Measurements from ENCODE around the gene COL4A2.

The COL4A2 gene

DNA sequence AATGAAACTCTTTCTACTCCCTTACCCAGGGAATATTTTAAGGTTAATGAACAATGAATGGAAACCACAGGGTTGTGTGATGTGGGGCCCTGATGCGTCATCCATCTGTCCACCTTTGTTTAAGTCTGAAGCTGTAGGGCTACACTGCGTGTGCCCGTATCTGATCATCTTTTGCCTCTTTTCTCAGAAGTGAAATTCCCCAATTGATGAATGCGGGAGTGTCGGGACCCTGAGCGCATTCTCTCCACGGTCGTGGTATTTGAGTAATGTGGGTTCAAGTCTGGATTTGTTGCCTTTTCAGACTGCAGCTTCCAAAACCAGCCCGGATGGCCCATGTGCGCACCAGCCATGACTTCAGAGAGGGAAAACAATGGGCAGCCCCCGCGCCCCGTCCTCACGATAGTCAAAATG lies 112.3 kb downstream of the COL4A2 start:
- DNase-seq (ENCODE audit: low spot score), result peak; percentile 27

DNA sequence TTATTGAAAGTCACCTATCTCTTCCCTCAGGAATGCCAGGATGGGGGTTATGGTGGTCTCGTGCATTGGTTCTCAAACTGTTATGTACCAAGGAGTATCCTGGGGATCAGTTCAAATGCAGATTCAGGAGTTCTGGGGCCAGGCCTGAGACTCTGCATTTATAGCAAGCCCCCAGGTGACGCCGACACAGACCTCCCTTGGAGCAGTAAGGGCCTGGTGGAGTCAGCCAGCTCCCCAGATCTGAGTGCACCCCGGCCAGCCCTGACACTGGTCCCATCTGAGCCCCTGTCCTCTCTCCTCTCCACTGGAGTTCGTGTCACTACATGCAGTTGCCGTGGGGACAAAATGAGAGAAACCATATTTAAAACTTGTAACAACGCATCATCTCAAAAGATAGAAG lies 112.9 kb downstream of the COL4A2 start:
- no peak for DNase-seq (ENCODE audit: low spot score)

DNA sequence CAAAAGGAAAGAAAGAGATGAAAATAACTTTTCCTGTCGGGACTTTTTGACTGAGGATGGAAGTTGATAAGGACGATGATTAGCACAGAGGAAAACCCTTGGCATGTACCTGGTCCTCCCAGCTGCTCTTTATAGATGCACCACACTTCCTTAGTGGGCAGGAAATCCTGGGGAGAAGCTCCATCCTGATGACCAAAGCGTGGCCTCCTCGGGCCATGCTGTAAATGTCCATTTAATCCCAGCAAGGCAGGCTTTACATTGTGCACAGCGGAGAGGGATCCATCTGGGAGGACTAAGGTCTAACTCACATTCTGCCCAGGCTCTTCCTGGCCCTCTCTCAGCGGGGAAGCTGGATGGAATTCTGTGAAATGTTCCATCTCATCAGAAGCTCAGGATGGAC lies 113.5 kb downstream of the COL4A2 start:
- no peak for DNase-seq (ENCODE audit: low spot score)

DNA sequence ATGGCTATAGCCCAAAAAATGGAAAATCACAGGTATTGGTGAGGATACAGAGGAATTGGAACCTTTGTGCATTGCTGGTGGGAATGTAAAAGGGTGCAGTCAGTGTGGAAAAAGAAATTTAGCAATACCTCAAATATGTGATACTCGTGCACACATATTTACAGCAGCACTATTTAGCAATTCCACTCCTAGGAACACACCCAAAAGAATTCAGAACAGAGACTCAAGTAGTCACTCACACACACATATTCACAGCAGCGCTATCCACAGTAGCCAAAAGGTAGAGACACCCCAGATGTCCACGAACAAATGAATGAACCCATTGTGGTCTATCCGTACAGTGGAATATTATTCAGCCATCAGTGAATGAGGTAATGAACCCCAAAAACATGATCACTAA lies 114.0 kb downstream of the COL4A2 start:
- DNase-seq (ENCODE audit: low spot score), result no peak

DNA sequence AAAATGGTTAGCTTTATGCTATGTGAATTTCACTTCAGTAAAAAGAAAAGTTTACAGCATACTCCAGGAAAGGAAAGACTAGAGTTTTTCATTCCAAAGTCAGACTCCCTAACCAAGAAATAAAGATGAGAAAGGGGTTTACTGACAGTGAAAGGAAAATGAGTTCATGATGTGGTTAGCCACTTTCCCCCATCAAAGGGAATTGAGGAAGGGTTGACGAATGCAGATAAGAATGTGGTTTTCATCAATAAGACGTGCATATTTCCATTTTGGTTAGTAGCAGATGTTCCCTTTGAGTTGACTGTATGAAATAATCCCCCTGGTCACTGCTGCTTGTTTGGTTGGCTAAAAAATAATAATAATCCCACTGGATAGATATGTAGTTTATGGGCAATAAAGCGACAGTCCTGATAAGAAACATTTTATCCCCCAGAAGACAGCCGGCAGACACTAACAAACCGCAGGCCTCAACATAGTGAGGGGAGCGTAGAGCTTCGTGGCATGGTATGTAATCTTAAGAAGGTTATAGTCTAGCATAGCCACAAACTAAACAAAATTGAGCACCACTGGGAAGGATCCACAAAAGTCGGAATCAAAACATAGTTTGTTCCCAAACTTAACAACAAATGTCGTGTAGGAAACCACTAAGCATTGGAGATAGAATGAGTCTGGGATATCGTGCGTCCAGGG lies 114.8 kb downstream of the COL4A2 start:
- DNase-seq (ENCODE audit: low spot score), result no peak

DNA sequence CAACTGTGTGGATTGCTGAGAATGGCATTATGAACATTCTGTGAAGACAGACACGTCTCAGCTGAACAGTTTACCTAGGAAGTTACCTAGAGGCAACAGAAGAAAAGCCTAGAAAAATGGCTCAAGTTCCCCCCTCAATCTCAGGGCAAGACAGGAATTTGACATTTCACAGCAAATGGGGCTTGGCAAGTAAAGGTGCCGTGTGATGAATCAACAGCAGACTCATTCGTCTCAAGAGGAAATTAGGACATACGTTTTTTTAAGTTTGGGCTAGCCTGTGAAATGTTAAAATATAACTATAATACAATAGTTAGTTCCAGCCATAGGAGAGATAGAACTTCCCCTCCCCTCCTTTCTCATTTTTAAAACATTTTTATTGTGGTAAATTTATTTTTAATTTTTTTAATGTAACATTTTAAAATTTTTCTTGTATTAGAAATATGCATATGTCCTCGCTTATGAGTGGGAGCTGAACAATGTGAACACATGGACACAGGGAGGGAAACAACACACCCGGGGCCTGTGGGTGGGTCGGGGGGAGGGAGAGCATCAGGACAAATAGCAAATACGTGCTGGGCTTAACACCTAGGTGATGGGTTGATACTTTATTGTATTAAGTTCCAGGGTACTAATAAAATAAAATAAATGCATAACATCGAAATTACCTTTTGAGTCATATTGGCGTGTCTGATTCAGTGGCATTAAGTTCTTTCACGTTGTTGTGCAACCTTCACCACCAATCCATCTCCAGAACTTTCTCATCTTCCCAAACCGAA lies 116.0 kb downstream of the COL4A2 start:
- no peak for DNase-seq (ENCODE audit: low spot score)

DNA sequence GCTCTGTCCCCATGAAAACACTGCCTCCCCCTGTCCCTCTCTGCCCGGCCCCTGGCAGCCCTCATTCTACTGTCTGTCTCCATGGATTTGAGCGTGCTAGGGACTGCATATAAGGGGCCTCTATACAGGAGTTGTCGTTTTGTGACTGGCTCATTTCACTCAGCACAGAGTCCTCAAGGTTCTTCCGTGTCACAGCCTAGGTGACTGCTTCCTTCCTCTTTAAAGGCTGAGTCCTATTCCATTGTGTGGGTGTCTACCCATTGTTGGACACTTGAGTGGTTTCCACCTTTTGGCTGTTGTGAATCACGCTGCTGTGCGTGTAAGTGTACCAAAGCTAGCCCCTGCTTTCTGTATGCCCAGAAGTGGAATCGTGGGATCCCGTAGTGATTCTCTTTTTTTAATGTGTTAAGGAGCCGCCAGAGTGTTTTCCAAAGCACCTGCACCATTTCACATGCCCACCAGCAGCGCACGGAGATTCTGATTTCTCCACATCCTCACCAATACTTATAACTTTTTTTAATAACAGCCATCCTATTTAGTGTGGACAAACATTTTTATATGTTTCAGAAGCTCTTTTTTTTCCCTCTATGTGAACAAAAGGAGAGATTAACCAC lies 116.7 kb downstream of the COL4A2 start:
- DNase-seq (ENCODE audit: low spot score), result peak; percentile 32

DNA sequence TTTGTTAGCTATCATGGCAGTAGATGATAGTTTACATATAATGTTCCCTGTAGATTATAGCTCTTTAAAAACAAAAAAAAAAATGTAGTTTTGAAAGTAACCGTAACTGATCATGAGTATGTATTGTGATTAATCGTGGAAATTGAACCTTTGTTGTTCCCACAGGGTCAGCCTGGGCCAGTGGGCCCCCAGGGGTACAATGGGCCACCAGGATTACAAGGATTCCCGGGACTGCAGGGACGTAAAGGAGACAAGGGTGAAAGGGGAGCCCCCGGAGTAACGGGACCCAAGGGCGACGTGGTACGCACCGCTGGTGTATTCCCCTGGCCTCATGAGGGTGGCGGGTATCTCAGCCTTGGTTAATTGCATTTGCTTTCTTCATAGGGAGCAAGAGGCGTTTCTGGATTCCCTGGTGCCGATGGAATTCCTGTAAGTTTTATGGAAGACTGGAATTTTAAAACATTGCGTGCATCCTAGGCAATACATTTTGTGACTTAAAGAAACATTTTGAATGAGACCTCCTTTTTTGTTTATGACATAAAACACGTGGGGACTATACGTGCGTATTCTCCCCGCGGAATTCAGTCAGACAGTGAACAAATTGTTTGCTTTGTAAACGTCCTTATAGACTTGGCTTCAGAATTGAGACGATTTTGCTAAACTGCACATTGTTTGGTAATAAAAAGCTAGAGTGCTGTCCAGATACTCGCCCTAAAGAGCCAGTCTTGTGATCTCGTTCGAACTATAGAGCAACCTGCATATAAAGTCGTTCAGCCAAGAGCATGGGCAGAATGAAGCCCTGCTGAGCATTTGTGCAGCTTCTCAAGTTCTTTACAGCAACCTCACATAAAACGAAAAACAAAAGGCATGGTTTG lies 117.7 kb downstream of the COL4A2 start:
- peak; percentile 15 for DNase-seq (ENCODE audit: low spot score)

DNA sequence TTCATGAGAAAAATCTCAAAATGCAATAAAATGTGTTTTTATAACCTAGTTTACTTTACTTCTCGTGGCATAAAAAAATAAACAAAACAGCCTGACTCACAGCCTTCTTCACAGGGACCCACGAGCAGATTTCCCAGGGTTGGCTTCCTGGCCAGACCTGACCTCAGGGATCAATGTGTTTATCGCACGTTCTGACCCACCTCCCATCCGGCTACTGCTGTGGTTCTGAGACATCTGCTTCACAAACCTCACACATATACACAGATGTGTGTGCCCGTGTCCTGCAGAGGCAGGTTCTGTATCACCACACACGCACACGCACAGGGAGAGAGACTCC lies 118.3 kb downstream of the COL4A2 start:
- no peak for DNase-seq (ENCODE audit: low spot score)

DNA sequence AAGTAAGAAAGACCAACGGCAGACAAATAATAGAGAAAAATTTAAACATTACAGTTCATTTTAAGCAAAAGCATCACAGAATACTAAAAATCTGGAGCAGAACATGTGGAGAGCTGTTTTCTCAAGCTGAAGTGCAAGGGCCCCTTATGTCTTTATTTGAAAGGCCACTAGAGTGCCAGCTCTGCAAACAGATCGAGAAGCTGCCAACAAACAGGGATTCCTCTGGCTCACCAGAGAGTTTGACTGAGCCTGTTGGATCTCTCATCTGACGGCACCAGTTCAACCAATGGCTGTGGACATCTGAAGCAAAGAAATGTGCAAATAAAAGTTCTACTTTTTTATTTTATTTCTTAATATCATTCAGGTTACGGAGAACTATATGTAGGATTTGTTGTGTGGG lies 119.7 kb downstream of the COL4A2 start:
- DNase-seq (ENCODE audit: low spot score), result no peak

DNA sequence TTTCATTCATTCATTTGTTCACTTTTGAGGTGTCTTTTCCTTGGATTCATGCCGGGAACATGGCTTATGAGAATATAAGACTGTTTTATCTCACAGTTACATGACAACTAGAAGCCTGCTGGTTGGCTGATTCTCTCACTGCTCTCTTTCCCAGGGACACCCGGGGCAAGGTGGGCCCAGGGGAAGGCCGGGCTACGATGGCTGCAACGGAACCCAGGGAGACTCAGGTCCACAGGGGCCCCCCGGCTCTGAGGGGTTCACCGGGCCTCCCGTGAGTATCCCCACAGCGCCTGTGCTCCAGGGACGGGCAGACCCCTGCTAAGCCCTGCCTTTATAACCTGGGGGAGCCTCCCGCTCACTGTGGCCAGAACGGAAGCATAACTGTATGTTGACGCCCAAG lies 121.2 kb downstream of the COL4A2 start:
- no peak for DNase-seq (ENCODE audit: low spot score)

DNA sequence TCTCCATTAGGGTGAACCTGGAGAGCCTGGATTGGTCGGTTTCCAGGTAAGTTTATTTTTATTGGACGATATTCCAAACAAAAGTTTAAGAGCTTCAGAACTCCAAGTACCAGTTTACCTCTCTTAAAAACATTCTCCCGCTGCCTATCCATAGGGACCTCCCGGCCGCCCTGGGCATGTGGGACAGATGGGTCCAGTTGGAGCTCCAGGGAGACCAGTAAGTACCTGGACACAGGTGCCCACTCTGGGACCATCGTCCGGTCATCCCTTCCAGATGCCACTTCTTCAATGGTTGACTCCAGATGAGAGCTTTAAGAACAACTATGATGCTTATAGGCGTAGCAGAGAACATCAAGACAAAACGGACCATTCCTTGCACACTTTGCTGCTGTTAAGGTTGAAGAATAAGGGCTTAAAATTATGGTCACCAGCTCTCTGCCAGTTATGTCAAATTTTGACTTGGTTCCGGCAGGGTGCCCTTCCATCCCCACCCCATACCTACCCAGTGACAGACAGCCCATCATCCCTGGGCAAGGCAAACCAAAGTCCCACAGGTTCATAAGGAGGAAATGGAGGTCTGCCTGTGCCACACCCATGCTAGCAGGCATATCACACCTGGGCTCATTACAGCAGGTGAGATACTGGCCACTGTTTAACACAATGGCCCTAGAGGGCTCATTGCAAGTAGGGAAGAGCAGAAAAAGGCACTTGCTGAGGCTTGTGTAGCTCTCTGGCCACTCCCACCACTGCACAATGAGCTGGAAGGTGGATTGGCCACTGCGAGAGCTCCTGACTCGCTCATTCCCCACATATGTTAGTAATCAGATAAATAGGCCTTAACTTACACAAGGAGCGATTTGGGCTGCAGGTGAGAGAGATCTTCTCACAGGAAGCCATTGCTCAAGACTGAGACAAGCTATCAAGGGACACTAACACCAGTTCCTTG lies 123.6 kb downstream of the COL4A2 start:
- no peak for DNase-seq (ENCODE audit: low spot score)

DNA sequence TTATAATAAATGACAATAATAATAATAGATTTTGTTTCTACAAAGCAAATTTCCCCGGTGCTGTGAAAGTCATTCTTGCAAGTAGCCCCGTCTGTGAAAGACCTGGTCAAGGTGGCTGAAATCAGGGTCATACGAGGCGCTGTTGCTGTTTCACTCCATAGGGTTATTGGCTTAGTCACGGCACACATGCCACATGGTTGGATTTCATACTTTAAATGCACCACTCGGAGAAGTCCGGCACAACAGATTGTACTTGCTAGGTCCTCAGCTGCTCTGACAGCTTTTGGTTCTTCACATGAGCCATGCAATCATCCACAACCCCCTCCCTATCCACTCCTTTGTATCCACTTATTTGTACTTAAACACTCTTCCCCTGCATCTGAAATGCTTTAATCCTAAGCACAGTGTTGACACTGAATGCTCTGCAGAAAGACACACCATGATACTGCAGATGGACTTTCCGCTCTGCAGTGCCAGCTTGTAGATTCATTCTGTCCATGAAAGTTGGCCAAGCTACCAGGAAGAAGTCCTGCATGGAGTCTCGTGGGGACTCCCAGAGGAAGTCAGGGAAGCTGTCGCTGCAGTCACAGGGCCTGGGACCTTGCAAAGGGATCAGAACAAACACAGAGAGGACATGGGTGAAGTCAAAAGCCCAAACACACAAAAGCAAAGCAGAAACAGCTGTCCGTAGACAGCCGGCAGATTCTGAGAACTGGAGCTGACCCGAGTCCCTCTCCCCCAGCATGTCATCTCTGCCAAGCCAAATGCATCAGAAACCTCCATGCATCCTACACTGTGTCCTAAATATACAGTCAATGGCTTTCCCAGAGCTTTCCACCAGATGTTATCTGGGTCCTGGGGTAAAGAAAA lies 124.6 kb downstream of the COL4A2 start:
- no peak for DNase-seq (ENCODE audit: low spot score)

DNA sequence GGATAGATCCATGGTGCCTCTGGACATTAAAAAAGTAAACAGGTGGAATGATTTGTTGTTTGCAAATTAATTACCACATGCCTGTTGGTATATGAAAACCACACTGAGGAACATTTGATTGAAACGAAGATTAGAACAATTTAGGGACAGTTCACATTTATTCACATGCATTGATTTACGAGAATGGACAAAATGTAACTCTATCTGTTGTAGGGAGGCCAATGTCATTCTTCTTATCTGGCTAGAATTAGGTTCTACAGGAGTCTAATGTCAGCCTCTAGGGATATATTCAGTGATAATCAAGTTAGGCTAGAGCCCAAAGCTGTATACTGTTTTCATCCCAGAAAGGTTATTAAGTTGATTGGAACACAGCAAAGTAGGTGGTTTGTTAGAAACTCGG lies 125.4 kb downstream of the COL4A2 start:
- DNase-seq (ENCODE audit: low spot score), result no peak

DNA sequence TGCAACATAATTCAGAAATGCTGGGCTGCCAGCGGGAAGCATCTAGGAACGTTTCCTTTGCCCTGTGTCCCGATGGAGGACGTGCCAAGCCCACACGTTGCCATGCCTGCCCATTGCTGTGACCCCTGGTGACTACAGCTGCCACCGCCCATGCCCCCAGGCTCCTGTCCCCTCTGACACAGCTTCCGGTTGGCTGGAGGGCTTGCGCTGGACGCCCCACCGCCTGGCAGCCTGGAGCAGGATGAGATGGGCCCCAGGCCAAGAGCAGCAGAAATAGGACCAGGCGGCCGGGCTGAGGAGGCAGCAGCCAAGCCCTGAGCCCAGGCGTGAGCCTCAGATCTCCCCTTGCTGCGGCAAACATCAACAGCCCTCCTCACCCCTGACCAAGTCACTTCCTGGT lies 125.9 kb downstream of the COL4A2 start:
- DNase-seq (ENCODE audit: low spot score), result no peak

DNA sequence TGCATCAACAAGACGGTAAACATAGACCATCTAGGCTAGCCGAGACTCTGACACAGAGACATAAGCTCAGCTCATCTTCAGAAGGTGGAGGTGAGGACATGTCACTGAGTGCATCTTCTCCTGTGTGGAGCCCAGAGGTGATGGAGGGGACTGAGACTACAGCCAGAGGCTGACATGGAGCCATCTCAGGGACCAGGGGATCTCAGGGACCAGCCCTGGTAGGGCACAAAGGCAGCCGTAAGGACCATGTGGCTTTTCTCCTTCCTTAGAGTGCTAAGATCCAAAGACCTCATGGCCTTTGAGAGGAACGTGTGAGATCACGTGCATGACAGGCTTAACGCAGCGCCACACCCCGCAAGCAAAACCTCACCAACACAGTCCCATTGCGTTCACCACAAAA lies 127.5 kb downstream of the COL4A2 start:
- DNase-seq (ENCODE audit: low spot score), result no peak

DNA sequence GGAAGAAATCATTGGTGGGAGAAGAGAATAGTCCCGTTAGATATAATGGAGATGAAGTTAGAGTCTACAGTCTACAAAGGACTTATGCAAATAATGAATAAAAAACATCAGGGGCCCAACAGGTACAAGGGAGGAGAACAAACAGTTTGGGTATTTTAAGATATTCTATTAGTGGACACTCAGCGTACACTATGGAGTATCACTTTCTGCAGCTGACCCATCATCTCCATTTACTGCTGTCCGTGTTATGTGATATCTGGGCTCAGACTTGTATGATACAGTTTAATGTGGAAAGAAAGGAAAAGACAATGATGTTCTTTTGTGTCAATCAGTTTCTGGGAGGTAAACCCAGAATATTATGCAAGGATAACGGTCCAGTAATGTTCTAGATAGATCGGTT lies 128.2 kb downstream of the COL4A2 start:
- DNase-seq (ENCODE audit: low spot score), result no peak

DNA sequence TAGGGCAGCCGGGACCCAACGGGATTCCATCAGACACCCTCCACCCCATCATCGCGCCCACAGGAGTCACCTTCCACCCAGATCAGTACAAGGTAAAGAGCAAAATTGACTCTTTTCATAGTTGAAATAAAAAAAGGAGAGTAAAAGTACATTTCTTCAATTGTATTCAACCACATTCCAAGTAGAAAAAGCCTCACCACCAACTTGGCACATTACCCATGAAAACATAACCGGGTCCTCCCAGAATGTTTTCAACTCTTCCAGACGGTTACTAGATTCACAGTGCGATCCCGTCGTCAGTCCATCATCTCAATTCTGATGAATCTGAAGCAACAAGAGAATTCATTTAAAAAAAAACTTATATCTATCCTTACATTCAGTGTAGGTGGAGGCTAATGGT lies 129.2 kb downstream of the COL4A2 start:
- DNase-seq (ENCODE audit: low spot score), result no peak

DNA sequence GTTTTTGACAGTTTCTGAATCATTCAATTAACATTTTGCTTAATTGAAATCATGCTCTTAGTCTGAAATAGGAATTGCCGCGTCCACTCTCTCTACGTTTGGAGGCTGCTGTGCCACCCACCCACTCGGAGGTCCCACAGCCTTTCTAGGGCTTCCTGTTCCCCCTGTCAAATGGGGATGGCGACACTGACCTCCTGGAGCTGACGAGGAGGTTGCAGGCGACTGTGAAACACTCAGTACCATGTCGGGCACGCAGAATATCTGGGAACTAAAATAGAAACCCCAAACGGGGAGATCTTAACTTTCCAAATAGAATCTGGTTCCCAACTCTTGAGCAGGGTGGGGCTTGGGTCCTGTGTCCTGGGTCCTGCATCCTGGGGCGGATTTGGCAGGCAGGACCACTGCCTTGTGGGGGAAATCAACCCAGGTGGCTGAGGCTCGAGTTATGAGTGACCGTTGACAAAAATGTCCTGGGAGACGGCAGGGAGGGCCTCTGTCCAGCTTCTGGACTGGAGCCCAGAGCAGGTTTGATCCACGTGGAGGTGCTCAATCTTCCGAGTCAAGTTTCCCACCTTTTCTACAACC lies 129.8 kb downstream of the COL4A2 start:
- no peak for DNase-seq (ENCODE audit: low spot score)

DNA sequence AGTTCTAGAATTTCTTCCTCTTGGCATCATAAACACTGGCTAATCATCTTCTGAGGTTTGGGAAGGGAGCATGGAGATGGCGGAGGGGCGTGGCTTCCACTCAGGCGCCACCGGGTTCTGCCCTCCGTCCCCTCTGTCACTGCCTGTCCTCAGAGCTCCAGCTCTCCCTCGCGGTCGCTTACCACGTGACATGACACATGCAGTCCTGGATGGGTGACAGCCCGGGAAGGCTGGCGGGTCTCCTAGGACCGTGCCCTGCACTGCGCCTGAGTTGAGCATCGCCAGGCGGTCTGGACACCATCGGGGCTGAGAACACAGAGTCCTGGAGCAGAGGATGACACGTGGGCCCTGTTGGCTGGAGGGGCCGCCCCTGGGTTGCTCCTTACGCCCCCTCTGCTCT lies 131.1 kb downstream of the COL4A2 start:
- no peak for DNase-seq (ENCODE audit: low spot score)
